Mesenchymal stem cell (in vitro differentiated cells and primary cell): ENCODE data around the gene AVEN.
"Not testable (repeated sequence)": the region's sequence is repeated elsewhere in the genome, so short reads cannot be mapped to it uniquely, and the experiment has no call there.

Experiments used
- DNase-seq: peaks from one replicate; pipeline ENCODE4 v3.0.0-alpha.2; 2013
- H2AFZ ChIP-seq: one replicate; pipeline ENCODE4 v1.6.1; 2013; ENCODE audit warnings: low read depth, mild to moderate bottlenecking, control low read depth, inconsistent platforms, low read length, moderate library complexity
- H2AK5ac ChIP-seq: 2 replicates; pipeline ENCODE4 v1.6.1; 2013; ENCODE audit warnings: low read length, moderate library complexity, mild to moderate bottlenecking, inconsistent platforms; ENCODE audit not compliant: severe bottlenecking
- H2BK120ac ChIP-seq: one replicate; pipeline ENCODE4 v1.6.1; 2013; ENCODE audit warnings: low read depth, mild to moderate bottlenecking, inconsistent platforms, low read length, moderate library complexity
- H2BK12ac ChIP-seq, 2 experiments: one replicate each; pipeline ENCODE4 v1.6.1; 2013; ENCODE audit warnings: inconsistent platforms in 2 of 2, low read length in 2 of 2, mild to moderate bottlenecking in 2 of 2, moderate library complexity in 2 of 2, control low read depth in 1 of 2
- H2BK15ac ChIP-seq: one replicate; pipeline ENCODE4 v1.6.1; 2013; ENCODE audit warnings: mild to moderate bottlenecking, low read depth, inconsistent platforms; ENCODE audit not compliant: poor library complexity, severe bottlenecking
- H2BK5ac ChIP-seq: 2 replicates; pipeline ENCODE4 v1.6.1; 2013; ENCODE audit warnings: low read depth, mild to moderate bottlenecking, low read length, control low read depth, inconsistent platforms; ENCODE audit not compliant: poor library complexity, severe bottlenecking
- H3K14ac ChIP-seq, 2 experiments: one replicate each; pipeline ENCODE4 v1.6.1; 2013; ENCODE audit warnings: inconsistent platforms in 2 of 2, low read length in 2 of 2, control low read depth in 1 of 2, mild to moderate bottlenecking in 1 of 2, moderate library complexity in 1 of 2
- H3K18ac ChIP-seq, 2 experiments: one replicate each; pipeline ENCODE4 v1.6.1; 2013; ENCODE audit warnings: inconsistent platforms in 2 of 2, low read length in 2 of 2, control low read depth in 1 of 2, low read depth in 1 of 2, mild to moderate bottlenecking in 1 of 2
- H3K23ac ChIP-seq, 2 experiments: one replicate each; pipeline ENCODE4 v1.6.1; 2013; ENCODE audit warnings: inconsistent platforms in 2 of 2, low read length in 2 of 2, mild to moderate bottlenecking in 2 of 2, moderate library complexity in 2 of 2, control low read depth in 1 of 2
- H3K27ac ChIP-seq: 2 replicates; pipeline ENCODE4 v1.5.1; 2013; ENCODE audit warnings: mild to moderate bottlenecking, moderate library complexity, low read length, control low read depth, inconsistent platforms; ENCODE audit not compliant: poor library complexity, severe bottlenecking
- H3K27me3 ChIP-seq, 2 experiments: 2 replicates each; pipeline versions ENCODE4 v1.6.1 to v1.7.0; 2013; ENCODE audit warnings: low read length in 2 of 2, mild to moderate bottlenecking in 2 of 2, moderate library complexity in 2 of 2, control low read depth in 1 of 2, inconsistent platforms in 1 of 2; ENCODE audit not compliant: control insufficient read depth in 1 of 2, insufficient read depth in 1 of 2
- H3K36me3 ChIP-seq, 2 experiments: 2 replicates each; pipeline versions ENCODE4 v1.6.1 to v1.7.0; 2013; ENCODE audit warnings: low read length in 2 of 2, control low read depth in 1 of 2, inconsistent platforms in 1 of 2, low read depth in 1 of 2, mild to moderate bottlenecking in 1 of 2; ENCODE audit not compliant: insufficient read depth in 2 of 2, control insufficient read depth in 1 of 2
- H3K4ac ChIP-seq, 2 experiments: one replicate each; pipeline ENCODE4 v1.6.1; 2013; ENCODE audit warnings: inconsistent platforms in 2 of 2, low read length in 2 of 2, mild to moderate bottlenecking in 2 of 2, moderate library complexity in 2 of 2, control low read depth in 1 of 2, low read depth in 1 of 2
- H3K4me1 ChIP-seq: 2 replicates; pipeline ENCODE4 v1.6.1; 2013; ENCODE audit warnings: low read depth, low read length, control low read depth; ENCODE audit not compliant: control insufficient read depth, insufficient read depth
- H3K4me2 ChIP-seq: 2 replicates; pipeline ENCODE4 v1.6.1; 2013; ENCODE audit warnings: low read length, mild to moderate bottlenecking, inconsistent platforms; ENCODE audit not compliant: poor library complexity, severe bottlenecking
- H3K4me3 ChIP-seq, 2 experiments: 2 replicates each; pipeline versions ENCODE4 v1.5.1 to v1.7.0; 2013; ENCODE audit warnings: low read length in 2 of 2, mild to moderate bottlenecking in 2 of 2, control low read depth in 1 of 2, low read depth in 1 of 2; ENCODE audit not compliant: insufficient read depth in 1 of 2
- H3K79me1 ChIP-seq: replicated peaks from 2 replicates; pipeline ENCODE4 v1.6.1; 2013; ENCODE audit warnings: mild to moderate bottlenecking, control low read depth, low read length, inconsistent platforms; ENCODE audit not compliant: poor library complexity, severe bottlenecking
- H3K9ac ChIP-seq: 2 replicates; pipeline ENCODE4 v1.7.0; 2013; ENCODE audit warnings: mild to moderate bottlenecking, low read length, moderate library complexity
- H3K9me3 ChIP-seq: 2 replicates; pipeline ENCODE4 v1.7.0; 2013; ENCODE audit warnings: mild to moderate bottlenecking, low read length; ENCODE audit not compliant: control insufficient read depth
- H4K8ac ChIP-seq: one replicate; pipeline ENCODE4 v1.6.1; 2013; ENCODE audit warnings: inconsistent platforms, mild to moderate bottlenecking, low read length, moderate library complexity
- H4K91ac ChIP-seq: one replicate; pipeline ENCODE4 v1.6.1; 2013; ENCODE audit warnings: mild to moderate bottlenecking, low read length, inconsistent platforms
- WGBS: methylation state at CpG from one replicate; pipeline ENCODE4 v1.1.7; 2013; ENCODE audit warnings: mixed read lengths; 5-methylcytosine and 5-hydroxymethylcytosine counted together

Gene AVEN

GRCh38 chr15:34018738-34019137, 20.3 kb downstream of the AVEN start:
- not testable (repeated sequence) for H3K4ac ChIP-seq, H3K9ac ChIP-seq, H2BK5ac ChIP-seq, H2AFZ ChIP-seq, H3K36me3 ChIP-seq, H2BK12ac ChIP-seq, DNase-seq, H3K27me3 ChIP-seq, H2BK120ac ChIP-seq, H3K4me2 ChIP-seq, H4K91ac ChIP-seq, H3K14ac ChIP-seq, H2BK15ac ChIP-seq, H3K4me3 ChIP-seq, H3K4me1 ChIP-seq, H4K8ac ChIP-seq, H3K18ac ChIP-seq, H3K9me3 ChIP-seq, H2AK5ac ChIP-seq, H3K27ac ChIP-seq, H3K23ac ChIP-seq
- H3K79me1 ChIP-seq = peaks cover 18% of the 10 kb centered on the region
- WGBS = 100% methylated on average over 2 of the region's 2 CpGs

- no peak overlapping the region for H3K27ac ChIP-seq
- no peak overlapping the region for H3K9ac ChIP-seq
- no peak overlapping the region for H3K18ac ChIP-seq
- no peak overlapping the region for H3K4ac ChIP-seq
- no peaks in the 10 kb centered on the region for H3K9me3 ChIP-seq
- H3K23ac ChIP-seq = no peak overlapping the region
- H2BK15ac ChIP-seq = no peak overlapping the region
- peaks cover 18% of the 10 kb centered on the region for H3K79me1 ChIP-seq
- no peak overlapping the region for H4K8ac ChIP-seq
- H2BK12ac ChIP-seq = no peak overlapping the region
- no peak overlapping the region for H2AK5ac ChIP-seq
- H3K4me2 ChIP-seq = no peak overlapping the region
- no peak overlapping the region for H2BK5ac ChIP-seq
- DNase-seq = no peak
- no peak overlapping the region for H2AFZ ChIP-seq
- no peak overlapping the region for H3K4me3 ChIP-seq
- 94% methylated on average over 16 of the region's 16 CpGs for WGBS
- H3K14ac ChIP-seq = no peak overlapping the region
- peaks cover 0 to 8% of the 10 kb centered on the region in 2 experiments for H3K36me3 ChIP-seq
- no peak overlapping the region for H2BK120ac ChIP-seq
- H3K27me3 ChIP-seq = no peaks in the 10 kb centered on the region
- peaks cover 2% of the 10 kb centered on the region for H3K4me1 ChIP-seq
- no peak overlapping the region for H4K91ac ChIP-seq
Observed at GRCh38 chr15:34018021-34018645, 20.9 kb downstream of the AVEN start.

DNA sequence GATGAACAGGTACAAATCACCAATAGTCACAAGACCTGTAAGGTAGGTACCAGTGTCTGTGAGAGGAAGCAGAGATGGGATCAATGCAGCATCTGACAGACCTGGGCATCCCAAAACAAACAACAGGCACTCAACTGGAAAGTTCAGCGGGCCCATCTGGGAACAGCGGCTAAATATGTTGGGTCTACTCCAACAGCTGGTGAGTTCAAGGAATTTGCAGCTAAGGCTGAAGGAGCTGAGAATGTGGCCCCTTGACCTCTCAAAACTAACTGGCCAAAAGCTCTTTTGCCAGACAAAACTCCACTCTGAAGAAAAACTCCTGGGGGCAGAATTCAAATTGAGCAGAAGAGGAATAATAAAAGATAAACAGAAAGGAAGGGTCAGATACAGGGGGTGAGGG, 24.4 kb downstream of the AVEN start:
- no peak overlapping the region for H3K23ac ChIP-seq
- no peak overlapping the region for H4K91ac ChIP-seq
- peak overlapping the region; percentile 92 for H3K27ac ChIP-seq
- H3K4me3 ChIP-seq = no peak overlapping the region
- H3K18ac ChIP-seq = no peak overlapping the region
- no peak overlapping the region for H2AFZ ChIP-seq
- no peak overlapping the region for H2BK5ac ChIP-seq
- H3K36me3 ChIP-seq = peaks cover 0 to 8% of the 10 kb centered on the region in 2 experiments
- no peak overlapping the region for H2BK15ac ChIP-seq
- WGBS = 100% methylated on average over 1 of the region's 2 CpGs
- DNase-seq = no peak
- H3K4ac ChIP-seq = no peak overlapping the region
- no peaks in the 10 kb centered on the region for H3K27me3 ChIP-seq
- H2BK12ac ChIP-seq = no peak overlapping the region
- H3K9ac ChIP-seq = no peak overlapping the region
- H4K8ac ChIP-seq = no peak overlapping the region
- no peaks in the 10 kb centered on the region for H3K9me3 ChIP-seq
- peaks cover 2% of the 10 kb centered on the region for H3K4me1 ChIP-seq
- H2AK5ac ChIP-seq = no peak overlapping the region
- no peak overlapping the region for H2BK120ac ChIP-seq
- peaks cover 14% of the 10 kb centered on the region for H3K79me1 ChIP-seq
- peak overlapping the region; percentile 31 for H3K4me2 ChIP-seq
- no peak overlapping the region for H3K14ac ChIP-seq

DNA sequence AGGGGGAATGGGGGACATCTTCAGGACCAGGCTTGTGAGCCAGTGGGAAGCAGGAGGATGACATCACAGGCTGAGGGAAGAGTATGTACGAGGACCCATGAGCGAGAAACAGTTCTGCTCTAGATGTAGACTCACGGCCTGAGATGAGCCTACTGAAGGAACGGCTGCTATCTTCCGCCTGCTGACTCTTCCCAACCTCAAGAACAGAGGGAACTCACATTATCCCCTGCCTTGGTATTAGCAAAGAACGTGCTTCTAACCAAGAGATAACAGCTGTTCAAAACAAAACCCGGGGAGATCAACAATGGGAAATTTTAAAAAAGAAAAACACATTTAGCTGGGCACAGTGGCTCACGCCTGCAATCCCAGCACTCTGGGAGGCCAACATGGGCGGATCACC, 25.3 kb downstream of the AVEN start:
- Histone ChIP-seq H4K91ac (no peak overlapping the region), H3K4ac (no peak overlapping the region), H3K14ac (no peak overlapping the region), H3K4me1 (peaks cover 2% of the 10 kb centered on the region), H3K36me3 (peaks cover 0 to 8% of the 10 kb centered on the region in 2 experiments), H2BK12ac (no peak overlapping the region), H3K79me1 (peaks cover 14% of the 10 kb centered on the region), H2BK5ac (no peak overlapping the region), H2BK120ac (no peak overlapping the region), H3K4me2 (no peak overlapping the region), H3K18ac (no peak overlapping the region), H3K9me3 (no peaks in the 10 kb centered on the region), H2AK5ac (peak overlapping the region; percentile 57), H3K27ac (no peak overlapping the region), H3K27me3 (no peaks in the 10 kb centered on the region), H2BK15ac (no peak overlapping the region), H2AFZ (no peak overlapping the region), H4K8ac (no peak overlapping the region), H3K9ac (no peak overlapping the region), H3K4me3 (no peak overlapping the region), H3K23ac (no peak overlapping the region)
- no peak for DNase-seq
- 95% methylated on average over 9 of the region's 9 CpGs for WGBS
